OCI-LY3 (cell line): ENCODE data around the gene CTRL.

Experiments used
- H2AFZ ChIP-seq: fragments of 200-600, 300-600 bp; shearing (Covaris generic); 2 replicates; pipeline ENCODE4 v1.6.0; 2014; ENCODE audit warnings: antibody characterized with exemption, low read depth, low read length
- H3K27ac ChIP-seq: fragments of 200-600, 300-600 bp; sonication (generic); 2 replicates; pipeline ENCODE4 v1.5.1; 2014; ENCODE audit warnings: mild to moderate bottlenecking, low read length, moderate library complexity, mixed read lengths
- H3K27me3 ChIP-seq: fragments of 200-600, 300-600 bp; sonication (generic); 2 replicates; pipeline ENCODE4 v1.6.1; 2014; ENCODE audit warnings: low read depth, low read length, mixed read lengths
- H3K36me3 ChIP-seq: fragments of 200-600, 300-600 bp; sonication (generic); replicated peaks from 2 replicates; pipeline ENCODE3; 2014; ENCODE audit warnings: low read depth, low read length, mixed read lengths
- H3K4me1 ChIP-seq: fragments of 300-600, 200-600 bp; sonication (generic); 2 replicates; pipeline ENCODE4 v1.6.1; 2014; ENCODE audit warnings: low read length, mixed read lengths
- H3K4me2 ChIP-seq: fragments of 200-600, 300-600 bp; sonication (generic); 2 replicates; pipeline ENCODE4 v1.6.1; 2014; ENCODE audit warnings: low read length, mixed read lengths
- H3K4me3 ChIP-seq: fragments of 300-600, 200-600 bp; sonication (generic); 2 replicates; pipeline ENCODE4 v1.5.1; 2014; ENCODE audit warnings: antibody characterized with exemption, mild to moderate bottlenecking, low read length, moderate library complexity
- H3K79me2 ChIP-seq: fragments of 300-600, 200-600 bp; shearing (Covaris generic); 2 replicates; pipeline ENCODE4 v1.6.1; 2014; ENCODE audit warnings: mild to moderate bottlenecking, low read length, mixed read lengths
- H3K9ac ChIP-seq: fragments of 300-600, 200-600 bp; shearing (Covaris generic); 2 replicates; pipeline ENCODE4 v1.6.0; 2014; ENCODE audit warnings: mild to moderate bottlenecking, low read length, moderate library complexity
- H3K9me3 ChIP-seq: fragments of 200-600, 300-600 bp; shearing (Covaris generic); 2 replicates; pipeline ENCODE4 v1.6.1; 2014; ENCODE audit warnings: low read length, mixed read lengths; ENCODE audit not compliant: insufficient read depth
- H4K20me1 ChIP-seq: fragments of 200-600, 300-600 bp; sonication (generic); 2 replicates; pipeline ENCODE4 v1.6.1; 2016; ENCODE audit warnings: low read length, mixed read lengths; ENCODE audit not compliant: insufficient read depth
- EZH2phosphoT487 ChIP-seq: fragments of 200-600 bp; shearing (Covaris generic); IDR thresholded peaks from 2 replicates; pipeline ENCODE4 v1.6.1; 2018; ENCODE audit warnings: antibody characterized with exemption, mixed run types, low read depth
- TF ChIP-seq, protein P1 (sequence below): fragments of 200-600, 300-600 bp; sonication (generic); IDR thresholded peaks from 2 replicates; pipeline ENCODE4 v1.5.1; 2014; ENCODE audit warnings: antibody characterized with exemption, low read length, low read depth

The CTRL gene

GRCh38 chr16:67967183-67967957 lies 35.7 kb upstream of the CTRL start:
- Histone ChIP-seq H3K4me1 (peaks cover 12% of the 10 kb centered on the region; the same call in 1 of the 2 replicates), H3K79me2 (peaks cover 14% of the 10 kb centered on the region), H3K27ac (no peak overlapping the region), H4K20me1 (peaks cover 20% of the 10 kb centered on the region), H3K36me3 (peaks cover 3% of the 10 kb centered on the region), H3K27me3 (no peaks in the 10 kb centered on the region), H3K9ac (peak overlapping the region; percentile 77), H2AFZ (no peak overlapping the region; the same call in 1 of the 2 replicates), H3K4me3 (peak overlapping the region; percentile 83), H3K9me3 (no peaks in the 10 kb centered on the region), H3K4me2 (peak overlapping the region; percentile 86)
- TF ChIP-seq EZH2phosphoT487 = no peak
- TF ChIP-seq, protein P1, sequence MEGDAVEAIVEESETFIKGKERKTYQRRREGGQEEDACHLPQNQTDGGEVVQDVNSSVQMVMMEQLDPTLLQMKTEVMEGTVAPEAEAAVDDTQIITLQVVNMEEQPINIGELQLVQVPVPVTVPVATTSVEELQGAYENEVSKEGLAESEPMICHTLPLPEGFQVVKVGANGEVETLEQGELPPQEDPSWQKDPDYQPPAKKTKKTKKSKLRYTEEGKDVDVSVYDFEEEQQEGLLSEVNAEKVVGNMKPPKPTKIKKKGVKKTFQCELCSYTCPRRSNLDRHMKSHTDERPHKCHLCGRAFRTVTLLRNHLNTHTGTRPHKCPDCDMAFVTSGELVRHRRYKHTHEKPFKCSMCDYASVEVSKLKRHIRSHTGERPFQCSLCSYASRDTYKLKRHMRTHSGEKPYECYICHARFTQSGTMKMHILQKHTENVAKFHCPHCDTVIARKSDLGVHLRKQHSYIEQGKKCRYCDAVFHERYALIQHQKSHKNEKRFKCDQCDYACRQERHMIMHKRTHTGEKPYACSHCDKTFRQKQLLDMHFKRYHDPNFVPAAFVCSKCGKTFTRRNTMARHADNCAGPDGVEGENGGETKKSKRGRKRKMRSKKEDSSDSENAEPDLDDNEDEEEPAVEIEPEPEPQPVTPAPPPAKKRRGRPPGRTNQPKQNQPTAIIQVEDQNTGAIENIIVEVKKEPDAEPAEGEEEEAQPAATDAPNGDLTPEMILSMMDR = no peak

- H3K9me3 ChIP-seq = no peaks in the 10 kb centered on the region
- H3K4me1 ChIP-seq = peaks cover 12% of the 10 kb centered on the region; the same call in 1 of the 2 replicates
- H3K27me3 ChIP-seq = no peaks in the 10 kb centered on the region
- TF ChIP-seq, protein P1 = no peak
- TF ChIP-seq EZH2phosphoT487 = no peak
- H3K9ac ChIP-seq = no peak overlapping the region
- no peak overlapping the region for H3K27ac ChIP-seq
- peak overlapping the region; percentile 86 for H3K4me2 ChIP-seq
- H3K36me3 ChIP-seq = peaks cover 10% of the 10 kb centered on the region
- H2AFZ ChIP-seq = no peak overlapping the region
- H4K20me1 ChIP-seq = peaks cover 20% of the 10 kb centered on the region
- peak overlapping the region; percentile 83 for H3K4me3 ChIP-seq
- peaks cover 14% of the 10 kb centered on the region for H3K79me2 ChIP-seq
Observed at GRCh38 chr16:67966549-67967182, 35.0 kb upstream of the CTRL start.

DNA sequence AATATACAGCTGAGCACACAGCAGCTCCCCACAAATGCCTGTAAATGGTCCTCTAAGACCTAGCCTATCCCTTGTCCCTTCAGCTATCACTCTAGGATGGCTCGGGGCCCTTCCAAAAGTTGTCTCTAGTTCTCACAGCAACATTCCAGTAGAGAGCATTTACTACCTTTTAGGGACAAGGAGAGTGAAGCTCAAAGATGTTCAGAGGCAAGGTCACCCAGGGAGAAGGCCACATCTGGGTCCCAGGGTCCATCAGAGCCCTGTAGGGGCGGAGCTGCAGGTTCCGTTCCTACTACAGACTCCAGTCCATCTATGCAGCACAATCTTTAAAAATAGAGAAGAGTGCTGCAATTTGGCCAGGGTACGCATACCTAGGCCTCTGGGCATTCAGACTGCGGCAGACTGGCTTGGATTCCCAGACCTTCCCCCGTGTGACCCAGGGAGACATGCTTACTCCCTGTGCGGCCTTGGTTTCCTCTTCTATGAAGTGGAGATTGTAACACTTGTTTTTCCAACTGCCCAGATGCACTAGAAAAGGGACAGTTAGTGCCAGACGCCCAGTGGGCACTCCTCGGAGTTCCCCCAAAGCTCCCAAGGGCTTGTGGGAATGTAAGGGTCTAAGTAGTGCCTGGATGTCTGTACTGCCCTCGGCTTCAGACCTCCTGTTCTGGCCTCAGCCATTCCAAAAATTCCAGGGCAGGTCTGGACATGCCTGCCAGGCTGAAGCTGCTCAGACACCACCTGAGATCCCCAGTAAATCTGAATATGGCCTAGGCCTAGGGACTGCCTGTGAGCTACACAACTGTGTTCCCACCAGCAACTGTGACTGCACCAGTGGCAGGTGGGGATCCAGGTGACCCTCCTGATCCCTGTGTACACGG lies 34.2 kb upstream of the CTRL start:
- no peak overlapping the region for H3K4me3 ChIP-seq
- H3K27ac ChIP-seq = no peak overlapping the region
- H3K79me2 ChIP-seq = peaks cover 14% of the 10 kb centered on the region
- no peaks in the 10 kb centered on the region for H3K9me3 ChIP-seq
- H3K9ac ChIP-seq = no peak overlapping the region
- H3K36me3 ChIP-seq = peaks cover 17% of the 10 kb centered on the region
- TF ChIP-seq EZH2phosphoT487 = no peak
- TF ChIP-seq, protein P1 = no peak
- H4K20me1 ChIP-seq = peaks cover 20% of the 10 kb centered on the region
- H2AFZ ChIP-seq = no peak overlapping the region
- H3K27me3 ChIP-seq = no peaks in the 10 kb centered on the region
- H3K4me1 ChIP-seq = peaks cover 12% of the 10 kb centered on the region; the same call in 1 of the 2 replicates
- no peak overlapping the region for H3K4me2 ChIP-seq
